Right lobe of liver (tissue), 6 donors: Measurements from ENCODE around the gene NFIA. TPM values are rescaled to one million over a fixed set of nuclear protein-coding genes. Genes with fewer than 3 reads are reported as not detected.

ENCODE experiments used
- ATAC-seq, 4 donors: fragments of 200-7000 bp; cut with Tn5 transposase; one replicate each; pipeline ENCODE4 v1.9.1; 2020; ENCODE audit warnings: mild to moderate bottlenecking in 4 of 4, moderate library complexity in 4 of 4
- DNase-seq, 3 donors: peaks; one replicate each; pipeline ENCODE4 v3.0.0-alpha.2; 2020
- H3K27ac ChIP-seq, 3 donors: fragments of 200-600 bp; one replicate each; pipeline ENCODE4 v1.8.0; 2022
- H3K27me3 ChIP-seq, 2 donors: fragments of 200-600 bp; one replicate each; pipeline ENCODE4 v1.8.0; 2022
- H3K36me3 ChIP-seq, 4 donors: fragments of 200-600 bp; sonication (generic) in 1 of 4; one replicate each; pipeline versions ENCODE4 v1.5.1 to v1.8.0; 2017 to 2022; ENCODE audit warnings: control low read depth in 1 of 4
- H3K4me1 ChIP-seq, 4 donors: fragments of 200-600 bp; sonication (generic) in 1 of 4; one replicate each; pipeline versions ENCODE4 v1.5.1 to v1.8.0; 2017 to 2022; ENCODE audit warnings: control low read depth in 1 of 4
- H3K4me3 ChIP-seq, 3 donors: fragments of 200-600 bp; one replicate each; pipeline ENCODE4 v1.8.0; 2022
- H3K9me3 ChIP-seq, 4 donors: fragments of 200-600 bp; sonication (generic) in 1 of 4; one replicate each; pipeline versions ENCODE4 v1.5.1 to v1.8.0; 2017 to 2022; ENCODE audit warnings: control low read depth in 1 of 4
- CTCF ChIP-seq, 4 donors: fragments of 200-600 bp in 3 of 4; fragments of 450-650 bp in 1 of 4; IDR thresholded peaks; one replicate each; pipeline versions ENCODE4 v1.5.1 to v1.8.0; 2016 to 2022; ENCODE audit warnings: antibody characterized with exemption in 4 of 4, mild to moderate bottlenecking in 2 of 4
- POLR2A ChIP-seq: fragments of 450-650 bp; IDR thresholded peaks from one replicate; pipeline ENCODE4 v1.6.1; 2017; ENCODE audit warnings: antibody characterized with exemption, mild to moderate bottlenecking
- WGBS: methylation state at CpG from one replicate; pipeline ENCODE4 v1.1.6; 2018; ENCODE audit warnings: low coverage, low lambda C conversion rate; ENCODE audit not compliant: insufficient coverage; ENCODE audit errors: missing lambda C conversion rate; 5-methylcytosine and 5-hydroxymethylcytosine counted together
- intact Hi-C, 2 donors: fragments of 100-400 bp; cut with DNase I; formaldehyde crosslinking; loops; one replicate each; pipeline versions ENCODE4 v1.11.2 to v1.14.1; 2022
- total RNA-seq, 6 experiments: library from RNA; depleted of rRNA in 2 of 6; stranded (reverse); fragments of >200 nt in 2 of 6; fragmentation: NEBNext Ultra II Directional in 3 of 6; extraction: Animal tissue kit (Norgen Biotek cat#: 25700) in 3 of 6; gene quantifications; one replicate each; pipeline versions ENCODE4 v1.1.0 to v1.2.4, GENCODE V29; 2016 to 2023
- donor health status: DM: no; HTN: yes; CAD: no.
- donor health status: DM: no; HTN: no; CAD: no.
- donor health status: DM: no; HTN: no; CAD: no.
- donor health status: DM: no; HTN: yes; CAD: no.
- donor health status: DM: no; HTN: yes; CAD: no.

Gene NFIA
- total RNA-seq, 6 experiments from 2014 or later, result 36.7 to 97.2 (median 57.9) TPM

- DNase-seq, result no peak
- H3K27me3 ChIP-seq, result no peaks in the 10 kb centered on the region
- H3K27ac ChIP-seq, result peak overlapping the region in 2 of 3 donors; percentile 14 to 53
- TF ChIP-seq CTCF (IDR thresholded peaks at IDR 0.05), result no peak
- no peak for TF ChIP-seq POLR2A
- H3K4me3 ChIP-seq, result no peak overlapping the region
- H3K9me3 ChIP-seq, result no peaks in the 10 kb centered on the region
- H3K36me3 ChIP-seq, result no peaks in the 10 kb centered on the region
- intact Hi-C loops, result no loop called here
- peak in 1 of 4 donors; percentile 32 for ATAC-seq
- 50% methylated on average over 1 of the region's 1 CpG for WGBS
- peaks cover 0 to 5% (median 0%) of the 10 kb centered on the region in 4 donors for H3K4me1 ChIP-seq
These were observed 19.7 kb downstream of the NFIA start for GRCh38 chr1:61102041-61102440.

- Histone ChIP-seq H3K4me3 (no peak overlapping the region), H3K27me3 (no peaks in the 10 kb centered on the region), H3K9me3 (no peaks in the 10 kb centered on the region), H3K36me3 (no peaks in the 10 kb centered on the region), H3K27ac (peak overlapping the region in 1 of 3 donors; percentile 53), H3K4me1 (peaks cover 0 to 4% (median 0%) of the 10 kb centered on the region in 4 donors)
- WGBS, result 74% methylated on average over 2 of the region's 2 CpGs
- ATAC-seq, result no peak
- DNase-seq, result no peak
- TF ChIP-seq POLR2A (no peak), CTCF (IDR thresholded peaks at IDR 0.05) (no peak)
- intact Hi-C loops, result no loop called here
These were observed 20.3 kb downstream of the NFIA start for GRCh38 chr1:61102621-61103020.

- Histone ChIP-seq H3K27me3 (no peaks in the 10 kb centered on the region), H3K36me3 (no peaks in the 10 kb centered on the region), H3K27ac (no peak overlapping the region), H3K4me1 (peaks cover 0 to 5% (median under 1%) of the 10 kb centered on the region in 4 donors), H3K4me3 (no peak overlapping the region), H3K9me3 (no peaks in the 10 kb centered on the region)
- ATAC-seq (no peak), DNase-seq (no peak)
- TF ChIP-seq POLR2A (no peak), CTCF (IDR thresholded peaks at IDR 0.05) (no peak)
- intact Hi-C loops, result no loop called here
- WGBS, result 39% methylated on average over 3 of the region's 3 CpGs
These were observed 21.9 kb downstream of the NFIA start for GRCh38 chr1:61104220-61104671.

GRCh38 chr1:61107638-61108037, 25.3 kb downstream of the NFIA start:
- TF ChIP-seq POLR2A (no peak), CTCF (IDR thresholded peaks at IDR 0.05) (no peak)
- Histone ChIP-seq H3K36me3 (no peaks in the 10 kb centered on the region), H3K4me1 (peaks cover 0 to 38% (median 14%) of the 10 kb centered on the region in 4 donors), H3K27me3 (no peaks in the 10 kb centered on the region), H3K27ac (no peak overlapping the region), H3K4me3 (no peak overlapping the region), H3K9me3 (no peaks in the 10 kb centered on the region)
- intact Hi-C loops, result no loop called here
- WGBS, result 80% methylated on average over 1 of the region's 1 CpG
- ATAC-seq (no peak), DNase-seq (no peak)

- peak in 3 of 4 donors; percentile 77 to 78 (median 78) for ATAC-seq
- no peak for TF ChIP-seq CTCF (IDR thresholded peaks at IDR 0.05)
- peak overlapping the region in 1 of 3 donors; percentile 30 for H3K27ac ChIP-seq
- no peaks in the 10 kb centered on the region for H3K36me3 ChIP-seq
- DNase-seq, result peak in 2 of 3 donors; percentile 48 to 60
- intact Hi-C loops, result no loop called here
- H3K9me3 ChIP-seq, result no peaks in the 10 kb centered on the region
- no peaks in the 10 kb centered on the region for H3K27me3 ChIP-seq
- no peak overlapping the region for H3K4me3 ChIP-seq
- 23% methylated on average over 1 of the region's 1 CpG for WGBS
- H3K4me1 ChIP-seq, result peaks cover 0 to 47% (median 14%) of the 10 kb centered on the region in 4 donors
These were observed 26.8 kb downstream of the NFIA start for GRCh38 chr1:61109158-61109557.
